Transverse colon (tissue), 4 donors: ENCODE results near the gene C19orf25. TPM values are rescaled to one million over a fixed set of nuclear protein-coding genes. Genes with fewer than 3 reads are reported as not detected.
"Not testable (repeated sequence)": the region's sequence is repeated elsewhere in the genome, so short reads cannot be mapped to it uniquely, and the experiment has no call there.

Experiments used
- DNase-seq: peaks from one replicate; pipeline ENCODE4 v3.0.0-alpha.2; 2019
- H3K27ac ChIP-seq, 4 donors: fragments of 200-600 bp; sonication (generic); 2 replicates each; pipeline ENCODE4 v1.5.1; 2016 to 2018; ENCODE audit warnings: inconsistent platforms in 4 of 4
- H3K27me3 ChIP-seq: fragments of 200-600 bp; sonication (generic); 2 replicates; pipeline ENCODE4 v1.5.1; 2017; ENCODE audit warnings: inconsistent platforms
- H3K36me3 ChIP-seq, 4 donors: fragments of 200-600 bp; sonication (generic); 2 replicates each; pipeline ENCODE4 v1.5.1; 2017 to 2019; ENCODE audit warnings: inconsistent platforms in 4 of 4
- H3K4me1 ChIP-seq, 4 donors: fragments of 200-600 bp; sonication (generic); 2 replicates each; pipeline ENCODE4 v1.5.1; 2017 to 2020; ENCODE audit warnings: inconsistent platforms in 4 of 4
- H3K4me3 ChIP-seq, 4 donors: fragments of 200-600 bp; sonication (generic); 1 replicate in 1 of 4; 2 replicates in 3 of 4; pipeline versions ENCODE4 v1.5.1 to v1.6.1; 2017 to 2019; ENCODE audit warnings: inconsistent platforms in 4 of 4
- H3K9me3 ChIP-seq, 2 donors: fragments of 200-600 bp; sonication (generic); 2 replicates each; pipeline ENCODE4 v1.5.1; 2017 to 2019; ENCODE audit warnings: inconsistent platforms in 2 of 2
- CTCF ChIP-seq, 5 experiments: fragments of 200-600 bp in 3 of 5; fragments of 450-650 bp in 2 of 5; sonication (generic) in 3 of 5; IDR thresholded peaks; 1 replicate in 2 of 5; 2 replicates in 3 of 5; pipeline ENCODE4 v1.5.1; 2016 to 2017; ENCODE audit warnings: antibody characterized with exemption in 5 of 5, inconsistent platforms in 3 of 5, mild to moderate bottlenecking in 2 of 5, moderate library complexity in 1 of 5
- EP300 ChIP-seq: sonication (generic); formaldehyde crosslinking; IDR thresholded peaks from one replicate; pipeline ENCODE4 v1.6.1; 2017; ENCODE audit warnings: antibody characterized with exemption, low read depth
- POLR2A ChIP-seq: fragments of 450-650 bp; IDR thresholded peaks from one replicate; pipeline ENCODE4 v1.6.1; 2016; ENCODE audit warnings: antibody characterized with exemption, mild to moderate bottlenecking, moderate library complexity
- POLR2AphosphoS5 ChIP-seq, 3 donors: sonication (generic); formaldehyde crosslinking; IDR thresholded peaks; one replicate each; pipeline ENCODE4 v1.6.1; 2016; ENCODE audit warnings: antibody characterized with exemption in 3 of 3
- WGBS, 2 donors: methylation state at CpG; one replicate each; pipeline ENCODE4 v1.1.5; 2018; ENCODE audit warnings: low coverage in 1 of 2; 5-methylcytosine and 5-hydroxymethylcytosine counted together
- in situ Hi-C, 4 donors: fragments of 200-750 bp; cut with MboI; loops; one replicate each; pipeline versions ENCODE4 v1.15.0 to v1.15.1; 2017; ENCODE audit warnings: low sequenced_read_pairs in 3 of 4, low pct_ligation_motif_present in 1 of 4, low pct_unique_long_range_greater_than_20kb in 1 of 4
- intact Hi-C: fragments of 100-400 bp; cut with DNase I; formaldehyde crosslinking; loops from one replicate; pipeline ENCODE4 v1.15.1; 2023; ENCODE audit warnings: low total_unique reads
- total RNA-seq, 4 donors: library from RNA; depleted of rRNA; stranded (reverse); fragments of >200 nt; gene quantifications; one replicate each; pipeline ENCODE4 v1.1.0, GENCODE V29; 2016

Gene C19orf25
- total RNA-seq, 4 donors from 2014 or later = 36.2 to 89.2 (median 46.0) TPM

DNA sequence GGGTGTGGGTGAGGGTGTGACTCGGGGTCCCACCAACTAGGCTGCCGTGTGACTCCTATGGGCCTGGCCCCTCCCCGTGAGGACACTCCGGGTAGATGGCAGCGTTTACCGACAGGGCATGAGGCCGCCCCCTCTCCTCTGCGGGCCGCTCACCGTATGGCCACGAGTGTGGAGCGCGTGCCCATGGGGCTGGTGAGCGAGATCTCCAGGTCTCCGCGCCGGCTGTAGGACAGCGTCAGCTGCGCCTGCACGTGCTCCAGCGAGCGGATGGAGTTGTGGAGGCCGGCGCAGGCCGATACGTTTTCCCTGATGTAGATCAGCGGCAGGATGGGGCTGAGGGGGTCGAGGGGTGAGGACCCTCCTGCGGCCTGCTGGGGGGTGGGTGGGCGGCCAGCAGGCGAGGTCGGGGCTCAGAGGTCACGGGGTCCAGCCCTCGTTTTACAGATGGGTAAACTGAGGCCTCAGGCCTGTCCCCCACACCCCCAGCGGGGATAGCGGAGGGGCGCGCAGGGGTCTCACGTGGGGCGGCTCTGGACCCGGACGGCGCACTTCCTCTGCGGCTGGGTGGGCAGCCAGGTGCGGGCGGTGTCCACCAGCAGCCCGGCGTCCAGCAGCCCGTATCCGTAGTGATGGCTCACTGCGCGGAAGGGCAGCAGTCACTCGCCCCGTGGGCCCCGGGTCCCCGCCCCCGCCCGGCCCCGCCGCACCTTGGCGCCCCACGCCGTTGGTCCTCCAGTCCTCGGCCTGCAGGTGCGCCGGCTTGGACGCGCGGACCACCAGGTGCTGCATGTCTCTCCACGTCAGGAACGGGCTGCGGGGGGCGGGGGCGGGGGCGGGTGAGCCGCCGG lies 4.3 kb upstream of the C19orf25 start:
- WGBS, 2 donors = 96% methylated on average over 38 of the region's 77 CpGs; no CpG with 5 or more reads in 1 of the 2 donors
- Histone ChIP-seq H3K4me1 (peaks cover 4 to 12% (median 7%) of the 10 kb centered on the region in 4 donors), H3K36me3 (no peaks in the 10 kb centered on the region), H3K27me3 (no peaks in the 10 kb centered on the region), H3K27ac (no peak overlapping the region), H3K4me3 (no peak overlapping the region), H3K9me3 (no peaks in the 10 kb centered on the region)
- TF ChIP-seq CTCF (IDR thresholded peaks at IDR 0.05) = no peak
- TF ChIP-seq POLR2A = no peak
- no peak for TF ChIP-seq POLR2AphosphoS5 (IDR thresholded peaks at IDR 0.05)
- no peak for TF ChIP-seq EP300
- no peak for DNase-seq
- in situ Hi-C loops (no loop called here), intact Hi-C loops (no loop called here)

- Histone ChIP-seq H3K36me3 (no peaks in the 10 kb centered on the region), H3K9me3 (no peaks in the 10 kb centered on the region), H3K4me3 (no peak overlapping the region), H3K27me3 (no peaks in the 10 kb centered on the region), H3K27ac (no peak overlapping the region), H3K4me1 (peaks cover 10 to 21% (median 15%) of the 10 kb centered on the region in 4 donors)
- intact Hi-C loops (no loop called here), in situ Hi-C loops (no loop called here)
- WGBS, 2 donors = 84% methylated on average over 34 of the region's 37 CpGs; no CpG with 5 or more reads in 1 of the 2 donors
- no peak for TF ChIP-seq EP300
- DNase-seq = no peak
Measured at GRCh38 chr19:1482361-1483130, 3.5 kb upstream of the C19orf25 start.

DNA sequence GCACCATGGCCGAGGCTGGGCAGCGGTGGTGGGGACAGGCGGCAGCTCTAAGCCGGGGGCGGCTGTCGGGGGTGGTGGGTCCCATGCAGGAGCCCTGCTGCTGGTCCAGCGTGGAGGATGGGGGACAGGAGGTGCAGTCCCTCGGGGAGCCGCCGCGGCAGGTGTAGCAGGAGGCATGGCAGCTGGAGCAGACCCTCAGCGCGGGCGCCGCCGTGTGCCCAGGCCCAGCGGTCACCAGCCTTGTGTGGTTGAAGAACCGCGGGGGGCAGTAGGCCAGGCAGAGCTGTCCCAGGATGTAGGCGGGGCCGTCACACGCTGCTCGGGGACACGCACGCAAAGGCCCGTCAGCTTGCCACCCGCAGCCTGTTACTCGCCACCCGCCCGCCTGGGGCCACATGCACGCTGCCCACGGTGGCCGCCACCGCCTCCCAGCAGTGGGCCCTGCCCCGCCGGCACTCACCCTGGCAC lies 2.9 kb upstream of the C19orf25 start:
- Histone ChIP-seq H3K4me3 (no peak overlapping the region), H3K4me1 (peaks cover 10 to 25% (median 20%) of the 10 kb centered on the region in 4 donors), H3K27ac (no peak overlapping the region), H3K27me3 (no peaks in the 10 kb centered on the region), H3K36me3 (no peaks in the 10 kb centered on the region), H3K9me3 (no peaks in the 10 kb centered on the region)
- intact Hi-C loops (no loop called here), in situ Hi-C loops (no loop called here)
- DNase-seq = no peak
- TF ChIP-seq POLR2AphosphoS5 (IDR thresholded peaks at IDR 0.05) (no peak), CTCF (IDR thresholded peaks at IDR 0.05) (no peak), POLR2A (no peak)
- 90% methylated on average over 19 of the region's 36 CpGs; no CpG with 5 or more reads in 1 of the 2 donors for WGBS, 2 donors

GRCh38 chr19:1481224-1481892 lies 2.3 kb upstream of the C19orf25 start:
- Histone ChIP-seq H3K27me3 (no peaks in the 10 kb centered on the region), H3K9me3 (no peaks in the 10 kb centered on the region), H3K4me3 (no peak overlapping the region), H3K4me1 (peaks cover 10 to 25% (median 20%) of the 10 kb centered on the region in 4 donors), H3K27ac (no peak overlapping the region), H3K36me3 (peaks cover 0 to under 1% (median 0%) of the 10 kb centered on the region in 4 donors)
- intact Hi-C loops (no loop called here), in situ Hi-C loops (no loop called here)
- WGBS, 2 donors = 86% methylated on average over 26 of the region's 26 CpGs; no CpG with 5 or more reads in 1 of the 2 donors
- TF ChIP-seq POLR2AphosphoS5 (IDR thresholded peaks at IDR 0.05) (no peak), CTCF (IDR thresholded peaks at IDR 0.05) (no peak), EP300 (no peak), POLR2A (no peak)
- DNase-seq = no peak

GRCh38 chr19:1477056-1477455 lies 2.0 kb downstream of the C19orf25 start:
- H3K4me1 ChIP-seq = peaks cover 10 to 29% (median 22%) of the 10 kb centered on the region in 4 donors
- peaks cover 23% of the 10 kb centered on the region for H3K27me3 ChIP-seq
- DNase-seq, in situ Hi-C loops, H3K9me3 ChIP-seq, H3K27ac ChIP-seq, H3K36me3 ChIP-seq, intact Hi-C loops, H3K4me3 ChIP-seq: not testable (repeated sequence)
- WGBS, 2 donors = 91 to 93% methylated on average over 6 to 9 of the region's 9 CpGs
